ENCODE measurements around the gene HSDL1. TPM values are rescaled to one million over a fixed set of nuclear protein-coding genes. Genes with fewer than 3 reads are reported as not detected.

HSDL1 gene
- total RNA-seq, 1 donor from 2014 or later, result 31.0 TPM

DNA sequence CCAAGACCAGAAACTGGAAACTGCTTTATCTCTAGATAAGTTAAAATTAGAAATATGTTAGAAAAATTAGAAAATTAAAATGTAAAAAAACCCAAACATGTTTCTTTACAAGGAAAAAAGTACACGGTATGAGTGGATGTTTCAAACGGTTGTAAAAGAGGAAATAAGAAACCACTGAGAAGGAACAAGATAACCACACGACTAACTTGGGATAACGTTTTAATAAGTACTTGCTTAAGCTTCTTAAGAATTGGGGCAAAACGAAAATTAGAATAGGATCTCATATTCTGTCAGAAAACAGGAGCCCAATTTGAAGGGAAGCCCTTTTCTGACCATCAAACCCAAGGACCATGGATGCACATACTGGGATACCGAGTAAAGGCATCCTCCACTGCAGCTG lies 59.2 kb downstream of the HSDL1 start:
- H3K9me3 ChIP-seq, result no peaks in the 10 kb centered on the region
- no peaks in the 10 kb centered on the region for H3K27me3 ChIP-seq
- intact Hi-C loops (cut with DNase I), result loop anchor here (10.0 kb wide), 1 partner anchor 99 kb away; the partner anchor contains the start of gene TAF1C
- H3K27ac ChIP-seq, result no peak overlapping the region
- no peak overlapping the region for H3K4me3 ChIP-seq
- DNase-seq (no peak), ATAC-seq (no peak)
- H3K4me1 ChIP-seq, result peaks cover 11% of the 10 kb centered on the region
- TF ChIP-seq, protein P1, sequence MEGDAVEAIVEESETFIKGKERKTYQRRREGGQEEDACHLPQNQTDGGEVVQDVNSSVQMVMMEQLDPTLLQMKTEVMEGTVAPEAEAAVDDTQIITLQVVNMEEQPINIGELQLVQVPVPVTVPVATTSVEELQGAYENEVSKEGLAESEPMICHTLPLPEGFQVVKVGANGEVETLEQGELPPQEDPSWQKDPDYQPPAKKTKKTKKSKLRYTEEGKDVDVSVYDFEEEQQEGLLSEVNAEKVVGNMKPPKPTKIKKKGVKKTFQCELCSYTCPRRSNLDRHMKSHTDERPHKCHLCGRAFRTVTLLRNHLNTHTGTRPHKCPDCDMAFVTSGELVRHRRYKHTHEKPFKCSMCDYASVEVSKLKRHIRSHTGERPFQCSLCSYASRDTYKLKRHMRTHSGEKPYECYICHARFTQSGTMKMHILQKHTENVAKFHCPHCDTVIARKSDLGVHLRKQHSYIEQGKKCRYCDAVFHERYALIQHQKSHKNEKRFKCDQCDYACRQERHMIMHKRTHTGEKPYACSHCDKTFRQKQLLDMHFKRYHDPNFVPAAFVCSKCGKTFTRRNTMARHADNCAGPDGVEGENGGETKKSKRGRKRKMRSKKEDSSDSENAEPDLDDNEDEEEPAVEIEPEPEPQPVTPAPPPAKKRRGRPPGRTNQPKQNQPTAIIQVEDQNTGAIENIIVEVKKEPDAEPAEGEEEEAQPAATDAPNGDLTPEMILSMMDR (IDR thresholded peaks at IDR 0.05), result no peak
- peaks cover 88% of the 10 kb centered on the region for H3K36me3 ChIP-seq

DNA sequence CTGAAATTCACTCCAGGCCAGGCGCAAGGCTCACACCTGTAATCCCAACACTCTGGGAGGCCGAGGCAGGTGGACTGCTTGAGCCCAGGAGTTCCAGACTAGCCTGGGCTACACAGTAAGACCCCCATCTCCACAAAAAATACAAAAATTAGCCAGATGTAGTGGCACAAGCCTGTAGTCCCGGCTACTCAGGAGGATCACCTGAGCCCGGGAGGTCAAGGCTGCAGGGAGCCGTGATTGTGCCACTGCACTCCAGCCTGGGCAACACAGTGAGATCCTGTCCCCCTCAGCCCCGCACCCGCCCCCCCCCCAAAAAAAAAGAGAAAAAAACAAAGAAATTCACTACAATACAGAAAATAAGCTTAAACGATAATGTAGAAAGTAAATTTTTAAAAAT lies 59.7 kb downstream of the HSDL1 start:
- Histone ChIP-seq H3K9me3 (no peaks in the 10 kb centered on the region), H3K27ac (no peak overlapping the region), H3K27me3 (no peaks in the 10 kb centered on the region), H3K36me3 (peaks cover 88% of the 10 kb centered on the region), H3K4me1 (peaks cover 11% of the 10 kb centered on the region), H3K4me3 (no peak overlapping the region)
- DNase-seq (no peak), ATAC-seq (no peak)
- TF ChIP-seq, protein P1 (IDR thresholded peaks at IDR 0.05), result no peak
- intact Hi-C loops (cut with DNase I), result loop anchor here (10.0 kb wide), 1 partner anchor 100 kb away; the partner anchor contains the start of gene TAF1C

DNA sequence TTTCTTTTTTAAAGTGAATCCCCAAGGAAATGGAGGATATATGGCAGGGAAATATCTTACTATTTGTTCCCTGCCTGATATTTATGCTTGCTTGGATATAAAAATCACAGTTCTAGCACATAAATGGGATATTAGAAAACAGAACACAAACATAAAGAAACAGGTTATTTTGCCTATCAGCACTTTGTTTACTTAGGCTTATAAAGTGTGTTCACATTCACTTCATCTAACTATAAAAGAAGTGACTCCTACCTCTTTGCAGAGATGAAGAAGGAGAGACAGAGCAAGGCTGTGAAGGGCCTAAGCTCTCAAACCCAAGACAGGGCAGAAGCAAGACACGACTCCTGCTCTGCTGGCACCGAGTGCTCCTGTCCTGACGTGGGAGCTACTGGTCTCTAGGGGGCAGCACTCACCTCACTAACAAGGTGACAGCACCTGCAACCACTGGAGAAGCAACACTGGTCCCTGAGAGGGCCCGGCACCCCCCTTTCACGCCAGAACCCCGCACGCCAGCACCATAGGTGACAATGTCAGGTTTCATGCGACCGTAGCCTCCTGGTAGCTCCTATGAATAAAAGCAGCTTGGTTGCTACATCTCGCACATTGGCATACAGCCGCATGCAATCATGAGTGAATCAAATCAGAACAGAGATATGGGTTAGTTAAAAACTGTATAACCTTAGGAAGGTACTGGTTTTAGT lies 60.3 kb downstream of the HSDL1 start:
- H3K4me1 ChIP-seq, result peaks cover 11% of the 10 kb centered on the region
- TF ChIP-seq, protein P1 (IDR thresholded peaks at IDR 0.05), result peak; percentile 67
- peaks cover 88% of the 10 kb centered on the region for H3K36me3 ChIP-seq
- DNase-seq (peak; percentile 73), ATAC-seq (peak; percentile 94)
- H3K27ac ChIP-seq, result no peak overlapping the region
- H3K27me3 ChIP-seq, result no peaks in the 10 kb centered on the region
- H3K4me3 ChIP-seq, result no peak overlapping the region
- no peaks in the 10 kb centered on the region for H3K9me3 ChIP-seq
- intact Hi-C loops (cut with DNase I), result loop anchor here (10.0 kb wide), 1 partner anchor 100 kb away; the partner anchor contains the start of gene TAF1C

DNA sequence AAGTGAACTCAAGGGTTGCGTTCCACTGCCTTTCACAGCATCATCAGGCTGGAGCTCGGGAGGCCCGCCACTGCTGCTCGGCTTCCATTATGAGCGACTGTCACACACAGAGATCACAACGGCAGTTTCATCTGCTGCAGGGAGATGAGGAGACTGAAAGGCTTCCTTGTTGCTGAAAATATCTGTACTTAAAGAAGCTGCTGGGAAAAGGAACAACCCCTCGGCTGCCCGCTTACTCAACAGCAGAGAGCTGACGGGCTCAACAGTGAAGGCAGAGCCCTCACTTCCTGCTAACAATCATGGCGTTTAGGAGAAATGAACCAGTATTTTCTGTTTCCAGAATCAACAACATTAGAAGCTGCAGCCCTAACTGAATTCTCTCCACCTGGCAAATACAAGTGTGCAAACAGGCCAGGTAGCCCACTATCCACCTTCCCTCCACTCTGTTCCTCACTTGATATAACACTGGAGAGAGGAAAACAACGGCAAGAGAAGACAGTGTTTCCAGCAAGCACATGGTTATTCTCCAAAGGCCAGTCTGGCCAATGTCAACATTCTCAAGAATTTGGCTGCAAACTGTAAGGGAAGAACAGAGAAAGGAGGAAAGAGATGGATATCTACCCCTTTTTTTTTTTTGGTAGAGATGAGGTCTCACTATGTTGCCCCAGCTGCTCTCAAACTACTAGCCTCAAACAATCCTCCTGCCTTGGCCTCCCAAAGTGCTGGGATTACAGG lies 62.0 kb downstream of the HSDL1 start:
- Histone ChIP-seq H3K27ac (no peak overlapping the region), H3K4me1 (peaks cover 11% of the 10 kb centered on the region), H3K27me3 (no peaks in the 10 kb centered on the region), H3K36me3 (peaks cover 86% of the 10 kb centered on the region), H3K4me3 (no peak overlapping the region), H3K9me3 (no peaks in the 10 kb centered on the region)
- no peak for DNase-seq
- intact Hi-C loops (cut with DNase I), result loop anchor here (10.0 kb wide), 1 partner anchor 102 kb away; the partner anchor contains the start of gene TAF1C
- TF ChIP-seq, protein P1 (IDR thresholded peaks at IDR 0.05), result no peak
- peak; percentile 16 for ATAC-seq

DNA sequence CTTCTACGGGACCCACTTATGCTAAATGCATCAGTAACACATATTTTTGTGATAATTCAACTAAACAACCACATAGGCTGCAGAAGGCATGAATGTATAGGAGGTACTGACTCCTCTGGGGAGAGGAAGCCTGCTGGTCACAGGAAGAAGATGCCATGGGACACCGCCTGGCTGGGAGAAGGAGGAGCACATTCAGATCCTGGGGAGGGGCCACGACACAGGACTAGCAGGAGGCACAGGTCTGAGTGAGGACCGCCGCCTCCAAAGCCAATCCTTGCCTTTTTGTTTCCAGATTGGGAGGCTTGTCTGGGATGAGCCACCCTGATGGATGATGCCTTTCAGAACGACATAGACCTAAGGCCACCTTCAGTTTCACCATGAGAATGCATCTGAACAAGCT lies 62.9 kb downstream of the HSDL1 start:
- no peak overlapping the region for H3K4me3 ChIP-seq
- no peaks in the 10 kb centered on the region for H3K27me3 ChIP-seq
- peaks cover 86% of the 10 kb centered on the region for H3K36me3 ChIP-seq
- H3K27ac ChIP-seq, result no peak overlapping the region
- ATAC-seq (no peak), DNase-seq (no peak)
- intact Hi-C loops (cut with DNase I), result loop anchor here (10.0 kb wide), 1 partner anchor 103 kb away; the partner anchor contains the start of gene TAF1C
- no peaks in the 10 kb centered on the region for H3K9me3 ChIP-seq
- TF ChIP-seq, protein P1 (IDR thresholded peaks at IDR 0.05), result no peak
- peaks cover 11% of the 10 kb centered on the region for H3K4me1 ChIP-seq

All from upper lobe of right lung (tissue), 1 donor.